Breast epithelium (tissue), 4 donors: Measurements from ENCODE around the gene KRIT1. TPM values are rescaled to one million over a fixed set of nuclear protein-coding genes. Genes with fewer than 3 reads are reported as not detected.

Source experiments
- DNase-seq, 2 donors: peaks; one replicate each; pipeline ENCODE4 v3.0.0-alpha.2; 2019; ENCODE audit warnings: low spot score in 2 of 2
- H3K27ac ChIP-seq, 2 donors: fragments of 200-600 bp; sonication (generic) in 1 of 2; one replicate each; pipeline ENCODE4 v1.5.1; 2016 to 2019; ENCODE audit warnings: mild to moderate bottlenecking in 1 of 2
- H3K27me3 ChIP-seq, 2 donors: fragments of 200-600 bp; sonication (generic) in 1 of 2; one replicate each; pipeline versions ENCODE4 v1.5.1 to v1.6.0; 2017 to 2019; ENCODE audit warnings: control low read depth in 1 of 2, mild to moderate bottlenecking in 1 of 2
- H3K36me3 ChIP-seq: fragments of 200-600 bp; one replicate; pipeline ENCODE4 v1.5.1; 2019
- H3K4me1 ChIP-seq, 2 donors: fragments of 200-600 bp; sonication (generic); one replicate each; pipeline ENCODE4 v1.5.1; 2016 to 2019; ENCODE audit warnings: control low read depth in 1 of 2
- H3K4me3 ChIP-seq, 3 donors: fragments of 200-600 bp; sonication (generic); 1 replicate in 2 of 3; 2 replicates in 1 of 3; pipeline ENCODE4 v1.5.1; 2016 to 2019; ENCODE audit warnings: mild to moderate bottlenecking in 3 of 3, moderate library complexity in 2 of 3
- H3K9me3 ChIP-seq, 2 donors: fragments of 200-600 bp; sonication (generic) in 1 of 2; one replicate each; pipeline ENCODE4 v1.5.1; 2016 to 2019; ENCODE audit warnings: control low read depth in 1 of 2
- CTCF ChIP-seq, 3 donors: fragments of 450-650 bp; IDR thresholded peaks; one replicate each; pipeline ENCODE4 v1.5.1; 2016 to 2017; ENCODE audit warnings: antibody characterized with exemption in 3 of 3, mild to moderate bottlenecking in 3 of 3, moderate library complexity in 3 of 3
- POLR2A ChIP-seq: fragments of 450-650 bp; IDR thresholded peaks from one replicate; pipeline ENCODE4 v1.6.1; 2016; ENCODE audit warnings: antibody characterized with exemption, mild to moderate bottlenecking, moderate library complexity
- POLR2AphosphoS5 ChIP-seq, 3 donors: sonication (generic); formaldehyde crosslinking; IDR thresholded peaks; one replicate each; pipeline ENCODE4 v1.6.1; 2017; ENCODE audit warnings: antibody characterized with exemption in 3 of 3
- intact Hi-C: fragments of 100-400 bp; cut with DNase I; formaldehyde crosslinking; loops from one replicate; pipeline ENCODE4 v1.15.1; 2023; ENCODE audit warnings: low total_unique reads
- total RNA-seq, 3 donors: library from RNA; depleted of rRNA; stranded (reverse); fragments of >200 nt; gene quantifications; one replicate each; pipeline ENCODE4 v1.1.0, GENCODE V29; 2016

KRIT1 gene
- total RNA-seq, 3 donors from 2014 or later: 64.6 to 95.7 (median 74.6) TPM

- intact Hi-C loops: no loop called here
- DNase-seq: no peak
- Histone ChIP-seq H3K27me3 (no peaks in the 10 kb centered on the region), H3K4me1 (no peaks in the 10 kb centered on the region), H3K4me3 (no peak overlapping the region), H3K9me3 (no peaks in the 10 kb centered on the region), H3K36me3 (peaks cover 1% of the 10 kb centered on the region), H3K27ac (no peak overlapping the region)
- TF ChIP-seq POLR2AphosphoS5 (IDR thresholded peaks at IDR 0.05) (no peak), POLR2A (no peak), CTCF (IDR thresholded peaks at IDR 0.05) (no peak)
These were observed 17.0 kb downstream of the KRIT1 start for GRCh38 chr7:92228742-92229141.

- Histone ChIP-seq H3K27ac (no peak overlapping the region), H3K9me3 (no peaks in the 10 kb centered on the region), H3K4me1 (no peaks in the 10 kb centered on the region), H3K27me3 (no peaks in the 10 kb centered on the region), H3K4me3 (no peak overlapping the region), H3K36me3 (no peaks in the 10 kb centered on the region)
- intact Hi-C loops: no loop called here
- TF ChIP-seq POLR2AphosphoS5 (IDR thresholded peaks at IDR 0.05) (no peak), POLR2A (no peak), CTCF (IDR thresholded peaks at IDR 0.05) (no peak)
- DNase-seq: no peak
These were observed 17.6 kb downstream of the KRIT1 start for GRCh38 chr7:92228100-92228499.

- TF ChIP-seq CTCF (IDR thresholded peaks at IDR 0.05) (no peak), POLR2AphosphoS5 (IDR thresholded peaks at IDR 0.05) (no peak), POLR2A (no peak)
- Histone ChIP-seq H3K27me3 (no peaks in the 10 kb centered on the region), H3K4me3 (no peak overlapping the region), H3K27ac (no peak overlapping the region), H3K36me3 (no peaks in the 10 kb centered on the region), H3K9me3 (no peaks in the 10 kb centered on the region), H3K4me1 (no peaks in the 10 kb centered on the region)
- no peak for DNase-seq
- intact Hi-C loops: no loop called here
These were observed 18.7 kb downstream of the KRIT1 start for GRCh38 chr7:92226981-92227380.

- DNase-seq: no peak
- Histone ChIP-seq H3K4me1 (no peaks in the 10 kb centered on the region), H3K27me3 (no peaks in the 10 kb centered on the region), H3K4me3 (no peak overlapping the region), H3K9me3 (no peaks in the 10 kb centered on the region), H3K27ac (no peak overlapping the region), H3K36me3 (peaks cover 4% of the 10 kb centered on the region)
- TF ChIP-seq CTCF (IDR thresholded peaks at IDR 0.05): no peak
- TF ChIP-seq POLR2A: no peak
- TF ChIP-seq POLR2AphosphoS5 (IDR thresholded peaks at IDR 0.05): no peak
- intact Hi-C loops: no loop called here
These were observed 23.9 kb downstream of the KRIT1 start for GRCh38 chr7:92221766-92222165.

GRCh38 chr7:92206672-92207071, 39.0 kb downstream of the KRIT1 start:
- H3K4me1 ChIP-seq: no peaks in the 10 kb centered on the region
- intact Hi-C loops: no loop called here
- H3K36me3 ChIP-seq: no peaks in the 10 kb centered on the region
- no peaks in the 10 kb centered on the region for H3K27me3 ChIP-seq
- H3K4me3 ChIP-seq: no peak overlapping the region
- no peak for TF ChIP-seq CTCF (IDR thresholded peaks at IDR 0.05)
- peaks cover 4 to 11% of the 10 kb centered on the region in 2 donors for H3K9me3 ChIP-seq
- no peak overlapping the region for H3K27ac ChIP-seq
- DNase-seq: no peak
